NCI-H2227 treated with DMSO at 0.1 percent for 48 hours (cell line): ENCODE measurements around the gene KIR2DL3.
"Not testable (repeated sequence)": the region's sequence is repeated elsewhere in the genome, so short reads cannot be mapped to it uniquely, and the experiment has no call there.

Experiments
- DNase-seq: peaks from one replicate; lab custom pipeline; 2025; lab: John Stamatoyannopoulos, UW

The KIR2DL3 gene

GRCh38 chr19:54738306-54738705 is at the start of gene KIR2DL3:
KIR2DL3 (plus strand) TSS chr19:54738513; CDS start chr19:54738546, 33 bp downstream.
- not testable (repeated sequence) for DNase-seq

GRCh38 chr19:54691582-54692297 is 46.6 kb upstream of the KIR2DL3 start:
- no peak for DNase-seq

DNA sequence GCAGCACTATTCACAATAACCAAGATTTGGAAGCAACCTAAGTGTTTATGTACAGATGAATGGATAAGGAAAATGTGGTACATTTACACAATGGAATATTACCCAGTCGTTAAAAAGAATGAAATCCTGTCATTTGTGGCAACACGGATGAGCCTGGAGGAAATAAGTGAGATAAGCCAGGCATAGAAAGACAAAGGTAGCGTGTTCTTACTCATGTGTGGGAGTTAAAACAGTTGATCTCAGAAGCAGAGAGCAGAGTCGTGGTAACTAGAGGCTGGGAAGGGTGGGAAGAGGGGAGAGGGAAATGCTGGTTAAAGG is 46.1 kb upstream of the KIR2DL3 start:
- no peak for DNase-seq

DNA sequence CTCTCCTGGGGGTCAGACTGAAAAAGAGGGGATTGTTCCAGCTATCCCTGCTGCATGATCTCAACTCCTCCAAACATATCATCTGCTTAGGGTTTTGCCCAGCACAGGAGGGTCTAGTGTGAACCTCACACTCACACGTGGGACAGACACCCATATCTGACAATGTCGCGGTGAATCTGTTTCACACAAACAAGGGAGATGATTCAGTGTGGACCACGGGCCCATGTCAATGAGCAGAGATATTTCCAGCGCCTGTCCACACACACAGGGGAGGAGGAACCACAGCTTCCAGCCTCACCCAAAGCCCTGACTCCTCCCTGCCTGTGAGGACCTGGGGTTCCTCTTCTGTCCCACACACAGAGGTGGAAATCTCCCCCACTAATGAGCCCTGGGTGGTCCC is 43.7 kb upstream of the KIR2DL3 start:
- DNase-seq = no peak

GRCh38 chr19:54696117-54696548 is 42.2 kb upstream of the KIR2DL3 start:
- DNase-seq = no peak

DNA sequence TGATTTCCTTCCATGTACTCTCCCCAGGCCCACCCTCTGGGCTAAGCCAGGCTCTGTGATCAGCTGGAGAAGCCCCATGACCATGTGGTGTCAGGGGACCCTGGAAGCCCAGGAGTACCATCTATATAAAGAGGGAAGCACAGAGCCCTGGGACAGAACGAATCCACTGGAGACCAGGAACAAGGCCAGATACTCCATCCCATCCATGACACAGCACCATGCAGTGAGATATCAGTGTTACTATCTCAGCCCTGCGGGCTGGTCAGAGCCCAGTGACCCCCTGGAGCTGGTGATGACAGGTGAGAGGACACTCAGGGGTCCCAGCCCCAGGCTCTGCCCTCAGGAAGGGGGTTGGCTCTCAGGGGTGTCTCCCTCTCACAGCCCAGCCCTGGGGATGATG is 41.5 kb upstream of the KIR2DL3 start:
- DNase-seq = no peak

- not testable (repeated sequence) for DNase-seq
Observed at GRCh38 chr19:54697716-54698115, 40.6 kb upstream of the KIR2DL3 start.

GRCh38 chr19:54704928-54705327 is 33.4 kb upstream of the KIR2DL3 start:
- DNase-seq = no peak

- no peak for DNase-seq
Observed at GRCh38 chr19:54707962-54708361, 30.4 kb upstream of the KIR2DL3 start.

- peak; percentile 48 for DNase-seq
Observed at GRCh38 chr19:54708781-54709180, 29.5 kb upstream of the KIR2DL3 start.

DNA sequence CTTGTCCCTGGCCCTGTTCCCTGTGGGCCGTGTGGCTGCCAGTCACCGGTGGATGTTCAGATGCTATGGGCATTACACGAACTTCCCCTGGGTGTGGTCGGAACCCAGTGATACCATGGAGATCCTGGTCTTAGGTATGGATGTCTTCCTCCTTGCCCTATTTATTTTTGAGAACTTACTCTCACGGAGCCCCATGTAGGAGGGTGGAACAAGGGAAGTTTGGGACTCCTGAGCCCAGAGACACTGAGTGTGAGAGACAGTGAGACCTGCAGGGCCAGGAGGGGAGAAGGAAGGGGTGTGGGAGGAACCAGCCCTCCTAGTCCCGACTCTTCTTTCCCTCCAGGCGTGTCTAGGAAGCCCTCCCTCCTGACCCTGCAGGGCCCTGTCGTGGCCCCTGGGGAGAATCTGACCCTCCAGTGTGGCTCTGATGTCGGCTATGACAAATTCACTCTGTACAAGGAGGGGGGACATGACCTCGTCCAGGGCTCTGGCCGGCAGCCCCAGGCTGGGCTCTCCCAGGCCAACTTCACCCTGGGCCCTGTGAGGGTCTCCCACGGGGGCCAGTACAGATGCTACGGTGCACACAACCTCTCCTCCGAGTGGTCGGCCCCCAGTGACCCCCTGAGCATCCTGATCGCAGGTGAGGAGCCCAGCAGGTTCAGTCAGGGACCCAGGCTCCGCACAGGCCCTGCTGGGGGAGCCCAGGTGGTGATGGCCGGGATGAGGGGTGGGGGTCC is 28.9 kb upstream of the KIR2DL3 start:
- no peak for DNase-seq

- DNase-seq = not testable (repeated sequence)
Observed at GRCh38 chr19:54709956-54710355, 28.4 kb upstream of the KIR2DL3 start.

DNA sequence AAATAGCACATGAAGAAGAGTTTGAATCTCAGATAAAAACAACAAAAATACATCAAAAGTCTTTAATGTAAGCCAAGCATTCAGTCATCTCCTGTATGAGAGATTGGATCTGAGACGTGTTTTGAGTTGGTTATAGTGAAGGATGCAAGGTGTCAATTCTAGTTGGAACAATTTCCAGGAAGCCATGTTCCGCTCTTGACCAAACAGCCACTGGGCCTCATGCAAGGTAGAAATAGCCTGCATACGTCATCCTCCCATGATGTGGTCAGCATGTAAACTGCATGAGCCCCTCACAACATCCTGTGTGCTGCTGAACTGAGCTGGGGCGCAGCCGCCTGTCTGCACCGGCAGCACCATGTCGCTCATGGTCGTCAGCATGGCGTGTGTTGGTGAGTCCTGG is 14.2 kb upstream of the KIR2DL3 start, which contains the start of gene KIR3DL3:
Gene KIR3DL3, plus strand, starts transcription at position 301 of the 400 bp plus-strand sequence. Its CDS starts 55 bp downstream, at position 356.
- DNase-seq = no peak

- no peak for DNase-seq
Observed at GRCh38 chr19:54724644-54725043, 13.7 kb upstream of the KIR2DL3 start.

DNA sequence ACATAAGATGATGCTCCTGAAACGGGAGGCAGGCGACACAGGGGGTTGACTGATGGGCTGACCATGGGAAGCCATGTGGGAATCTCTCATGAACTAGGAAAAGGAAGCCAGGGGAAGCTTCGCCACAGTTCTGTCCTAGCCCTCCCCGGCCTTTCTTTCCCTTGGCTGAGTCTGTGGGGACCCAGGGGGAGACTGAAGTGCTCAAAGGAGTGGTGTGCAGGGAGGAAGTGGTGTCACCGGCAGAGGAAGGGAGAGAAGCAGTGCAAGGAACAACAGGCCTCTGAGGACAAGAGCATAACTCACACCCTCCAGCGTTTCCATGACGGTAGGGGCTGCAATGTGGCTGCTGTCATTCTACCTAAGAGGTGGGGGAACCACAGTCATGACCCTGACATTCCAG is 13.0 kb upstream of the KIR2DL3 start:
- DNase-seq = no peak

GRCh38 chr19:54727562-54727961 is 10.8 kb upstream of the KIR2DL3 start:
- DNase-seq = no peak

- DNase-seq = no peak
Observed at GRCh38 chr19:54728167-54728566, 10.1 kb upstream of the KIR2DL3 start.

GRCh38 chr19:54729416-54730188 is 8.7 kb upstream of the KIR2DL3 start:
- DNase-seq = no peak

GRCh38 chr19:54731191-54731590 is 7.1 kb upstream of the KIR2DL3 start:
- no peak for DNase-seq

- DNase-seq = no peak
Observed at GRCh38 chr19:54738715-54739114, 402 bp downstream of the KIR2DL3 start.

GRCh38 chr19:54739587-54740497 is 1.5 kb downstream of the KIR2DL3 start:
- no peak for DNase-seq

DNA sequence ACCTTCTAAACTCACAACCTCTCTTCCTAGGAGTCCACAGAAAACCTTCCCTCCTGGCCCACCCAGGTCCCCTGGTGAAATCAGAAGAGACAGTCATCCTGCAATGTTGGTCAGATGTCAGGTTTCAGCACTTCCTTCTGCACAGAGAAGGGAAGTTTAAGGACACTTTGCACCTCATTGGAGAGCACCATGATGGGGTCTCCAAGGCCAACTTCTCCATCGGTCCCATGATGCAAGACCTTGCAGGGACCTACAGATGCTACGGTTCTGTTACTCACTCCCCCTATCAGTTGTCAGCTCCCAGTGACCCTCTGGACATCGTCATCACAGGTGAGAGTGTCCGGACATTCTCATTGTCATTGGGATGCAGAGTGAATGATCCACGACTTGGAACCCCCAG is 3.6 kb downstream of the KIR2DL3 start:
- not testable (repeated sequence) for DNase-seq
